CD4-positive, alpha-beta T cell (primary cell): ENCODE results near the gene GDI1. TPM values are rescaled to one million over a fixed set of nuclear protein-coding genes. Genes with fewer than 3 reads are reported as not detected.

ENCODE experiments used
- ATAC-seq: fragments of 200-7000 bp; cut with Tn5 transposase; one replicate; pipeline ENCODE4 v1.10.0; 2022; ENCODE audit warnings: mild to moderate bottlenecking; ENCODE audit not compliant: poor library complexity
- CTCF ChIA-PET: fragments of 350-600 bp; sonication (Branson Sonifier 250); formaldehyde crosslinking; loops from one replicate; lab custom pipeline; 2021; ENCODE audit warnings: antibody characterized with exemption, inconsistent platforms; lab: Charles Lee
- POLR2A ChIA-PET: fragments of 350-600 bp; sonication (Branson Sonifier 250); formaldehyde crosslinking; loops from one replicate; lab custom pipeline; 2021; ENCODE audit warnings: antibody characterized with exemption, inconsistent platforms; lab: Charles Lee
- DNase-seq, 14 experiments: peaks; one replicate each; pipeline ENCODE4 v3.0.0-alpha.2; 2013 to 2020; ENCODE audit warnings: mixed read lengths in 2 of 14
- H3K27ac ChIP-seq, 2 donors: one replicate each; pipeline versions ENCODE4 v1.5.1 to v1.7.0; 2013; ENCODE audit warnings: low read length in 2 of 2, low read depth in 1 of 2, mild to moderate bottlenecking in 1 of 2
- H3K27me3 ChIP-seq, 2 experiments: 1 replicate in 1 of 2; 2 replicates in 1 of 2; pipeline versions ENCODE4 v1.6.1 to v1.7.0; 2013; ENCODE audit warnings: low read length in 2 of 2, control low read depth in 1 of 2, mild to moderate bottlenecking in 1 of 2, moderate library complexity in 1 of 2; ENCODE audit not compliant: insufficient read depth in 2 of 2, control insufficient read depth in 1 of 2
- H3K36me3 ChIP-seq: one replicate; pipeline ENCODE4 v1.6.1; 2013; ENCODE audit warnings: low read length, control low read depth; ENCODE audit not compliant: insufficient read depth
- H3K4me1 ChIP-seq: one replicate; pipeline ENCODE4 v1.6.1; 2013; ENCODE audit warnings: low read length, control low read depth; ENCODE audit not compliant: insufficient read depth
- H3K4me3 ChIP-seq: one replicate; pipeline ENCODE4 v1.5.1; 2013; ENCODE audit warnings: mild to moderate bottlenecking, low read length, moderate library complexity
- H3K9me3 ChIP-seq, 2 experiments: 1 replicate in 1 of 2; 2 replicates in 1 of 2; pipeline versions ENCODE4 v1.6.1 to v1.7.0; 2013; ENCODE audit warnings: low read length in 2 of 2, mild to moderate bottlenecking in 2 of 2, control low read depth in 1 of 2, moderate library complexity in 1 of 2; ENCODE audit not compliant: control insufficient read depth in 1 of 2, insufficient read depth in 1 of 2
- H3K27ac Mint-ChIP-seq: one replicate; pipeline ENCODE4 v1.8.0; 2020; ENCODE audit warnings: mixed read lengths
- H3K27me3 Mint-ChIP-seq: one replicate; pipeline ENCODE4 v1.8.0; 2021; ENCODE audit warnings: mixed read lengths
- H3K36me3 Mint-ChIP-seq: one replicate; pipeline ENCODE4 v1.8.0; 2021; ENCODE audit warnings: low read depth, mixed read lengths
- H3K4me1 Mint-ChIP-seq: one replicate; pipeline ENCODE4 v1.8.0; 2021; ENCODE audit warnings: low read depth, mixed read lengths
- H3K4me3 Mint-ChIP-seq: one replicate; pipeline ENCODE4 v1.8.0; 2020; ENCODE audit warnings: mild to moderate bottlenecking, mixed read lengths
- H3K9me3 Mint-ChIP-seq: one replicate; pipeline ENCODE4 v1.8.0; 2020; ENCODE audit warnings: mixed read lengths
- CTCF ChIP-seq: fragments of 200-600 bp; IDR thresholded peaks from one replicate; pipeline ENCODE4 v1.8.0; 2022; ENCODE audit warnings: antibody characterized with exemption, mild to moderate bottlenecking
- intact Hi-C, 2 experiments: fragments of 100-400 bp; cut with DNase I in 1 of 2; cut with micrococcal nuclease in 1 of 2; formaldehyde crosslinking; loops; one replicate each; pipeline versions ENCODE4 v1.15.1 to v1.9.0; 2023 to 2025; cut with DNase I, micrococcal nuclease
- total RNA-seq, 174 experiments: library from RNA in 2 of 174; stranded (reverse) in 2 of 174; gene quantifications; one replicate each; pipeline ENCODE4 v1.2.3 and lab custom pipeline; 2021 to 2026

The GDI1 gene
- total RNA-seq, 2 experiments from 2014 or later = 144 to 145 TPM

- no peaks in the 10 kb centered on the region for H3K27me3 ChIP-seq
- peaks cover 46% of the 10 kb centered on the region for H3K36me3 ChIP-seq
- POLR2A ChIA-PET = interaction anchor here (1.1 kb wide), 1 partner anchor 13 kb away, joined by 3 read pairs; no protein-coding TSS in a partner anchor
- no peaks in the 10 kb centered on the region for H3K9me3 ChIP-seq
- peaks cover 47% of the 10 kb centered on the region for H3K4me1 ChIP-seq
- H3K27ac ChIP-seq = no peak overlapping the region
- no peak overlapping the region for H3K4me3 ChIP-seq
- peaks cover 28% of the 10 kb centered on the region for H3K36me3 Mint-ChIP-seq
- CTCF ChIA-PET = no interaction called here
- no peaks in the 10 kb centered on the region for H3K27me3 Mint-ChIP-seq
- TF ChIP-seq CTCF = no peak
- intact Hi-C loops = no loop called here
- peaks cover 7% of the 10 kb centered on the region for H3K4me1 Mint-ChIP-seq
- no peak overlapping the region for H3K4me3 Mint-ChIP-seq
- peak overlapping the region; percentile 36 for H3K27ac Mint-ChIP-seq
- H3K9me3 Mint-ChIP-seq = no peaks in the 10 kb centered on the region
- ATAC-seq (no peak), DNase-seq (no peak)
These were observed 9.5 kb downstream of the GDI1 start for GRCh38 chrX:154446430-154446829.

- CTCF ChIA-PET = no interaction called here
- peaks cover 23% of the 10 kb centered on the region for H3K36me3 Mint-ChIP-seq
- no peak overlapping the region for H3K27ac ChIP-seq
- no peak overlapping the region for H3K27ac Mint-ChIP-seq
- no peaks in the 10 kb centered on the region for H3K27me3 Mint-ChIP-seq
- ATAC-seq (no peak), DNase-seq (no peak)
- H3K27me3 ChIP-seq = no peaks in the 10 kb centered on the region
- POLR2A ChIA-PET = no interaction called here
- no peaks in the 10 kb centered on the region for H3K4me1 Mint-ChIP-seq
- H3K36me3 ChIP-seq = peaks cover 38% of the 10 kb centered on the region
- TF ChIP-seq CTCF = no peak
- no peak overlapping the region for H3K4me3 Mint-ChIP-seq
- intact Hi-C loops = no loop called here
- H3K9me3 Mint-ChIP-seq = no peaks in the 10 kb centered on the region
- H3K9me3 ChIP-seq = no peaks in the 10 kb centered on the region
- peaks cover 31% of the 10 kb centered on the region for H3K4me1 ChIP-seq
- H3K4me3 ChIP-seq = no peak overlapping the region
These were observed 11.5 kb downstream of the GDI1 start for GRCh38 chrX:154448484-154448883.

- H3K27ac ChIP-seq = no peak overlapping the region
- peaks cover 38% of the 10 kb centered on the region for H3K36me3 ChIP-seq
- Mint-ChIP-seq H3K4me1 (no peaks in the 10 kb centered on the region), H3K27ac (no peak overlapping the region), H3K27me3 (no peaks in the 10 kb centered on the region), H3K4me3 (no peak overlapping the region), H3K36me3 (peaks cover 21% of the 10 kb centered on the region), H3K9me3 (no peaks in the 10 kb centered on the region)
- no peak for TF ChIP-seq CTCF
- ChIA-PET POLR2A (no interaction called here), CTCF (no interaction called here)
- no peaks in the 10 kb centered on the region for H3K9me3 ChIP-seq
- H3K27me3 ChIP-seq = no peaks in the 10 kb centered on the region
- ATAC-seq = no peak
- H3K4me1 ChIP-seq = peaks cover 24% of the 10 kb centered on the region
- no peak for DNase-seq
- no peak overlapping the region for H3K4me3 ChIP-seq
- intact Hi-C loops = no loop called here
These were observed 12.7 kb downstream of the GDI1 start for GRCh38 chrX:154449618-154450017.
